Measurements from ENCODE around the gene DYRK3.
A peak's percentile ranks its signal among the peaks of the same experiment; 100 is the strongest.
"Not testable (repeated sequence)": the region's sequence is repeated elsewhere in the genome, so short reads cannot be mapped to it uniquely, and the experiment has no call there.

Gene DYRK3

GRCh38 chr1:206635080-206635977, at the start of gene DYRK3:
TSS of gene DYRK3 (plus strand) at chr1:206635536. CDS start at chr1:206635704, 168 bp downstream.
- peak; percentile 92 to 98 for DNase-seq

- no peak for DNase-seq
Observed at GRCh38 chr1:206586501-206587445, 48.6 kb upstream of the DYRK3 start.

GRCh38 chr1:206587904-206588303, 47.4 kb upstream of the DYRK3 start:
- DNase-seq: no peak

- DNase-seq: no peak
Observed at GRCh38 chr1:206588492-206588891, 46.8 kb upstream of the DYRK3 start.

GRCh38 chr1:206589206-206589605, 46.1 kb upstream of the DYRK3 start:
- no peak for DNase-seq

GRCh38 chr1:206590025-206590758, 45.1 kb upstream of the DYRK3 start:
- no peak for DNase-seq

GRCh38 chr1:206591226-206591625, 44.1 kb upstream of the DYRK3 start:
- no peak for DNase-seq

GRCh38 chr1:206591696-206592095, 43.6 kb upstream of the DYRK3 start:
- DNase-seq: no peak

GRCh38 chr1:206593351-206593925, 41.9 kb upstream of the DYRK3 start:
- no peak for DNase-seq

- DNase-seq: no peak
Observed at GRCh38 chr1:206595581-206596318, 39.6 kb upstream of the DYRK3 start.

GRCh38 chr1:206596319-206596666, 39.0 kb upstream of the DYRK3 start:
- no peak for DNase-seq

- DNase-seq: no peak
Observed at GRCh38 chr1:206600527-206600926, 34.8 kb upstream of the DYRK3 start.

GRCh38 chr1:206604861-206605260, 30.5 kb upstream of the DYRK3 start:
- no peak for DNase-seq

GRCh38 chr1:206606867-206607266, 28.5 kb upstream of the DYRK3 start:
- no peak for DNase-seq

- no peak for DNase-seq
Observed at GRCh38 chr1:206608108-206608698, 27.1 kb upstream of the DYRK3 start.

GRCh38 chr1:206609229-206609991, 25.9 kb upstream of the DYRK3 start:
- DNase-seq: no peak

GRCh38 chr1:206612129-206612876, 23.0 kb upstream of the DYRK3 start, which contains the start of gene EIF2D:
TSS of gene EIF2D (minus strand) at chr1:206612465. CDS start at chr1:206612342, 123 bp downstream.
- DNase-seq: peak; percentile 99

GRCh38 chr1:206626396-206626795, 8.9 kb upstream of the DYRK3 start:
- not testable (repeated sequence) for DNase-seq

GRCh38 chr1:206628916-206629315, 6.4 kb upstream of the DYRK3 start:
- no peak for DNase-seq

GRCh38 chr1:206631085-206631509, 4.2 kb upstream of the DYRK3 start:
- DNase-seq: peak in 1 of 2 experiments; percentile 35
